ENCODE results near the gene HNRNPA3. TPM values are rescaled to one million over a fixed set of nuclear protein-coding genes. Genes with fewer than 3 reads are reported as not detected.

The HNRNPA3 gene
- total and polyA plus RNA-seq, 2 donors (not counting 3 experiments of a cell fraction or from before 2014, with no cell fraction given), result 57.5 to 316 TPM

- Histone ChIP-seq H3K9ac (replicated peaks; ENCODE audit: extremely low read depth, insufficient read depth, low read length) (no peak overlapping the region), H3K9me3 (replicated peaks; ENCODE audit: control insufficient read depth, insufficient read depth, low read length) (no peaks in the 10 kb centered on the region), H3K27ac (ENCODE audit: insufficient read depth, low read depth, low read length) (no peak overlapping the region), H3K9me1 (replicated peaks; ENCODE audit: control insufficient read depth, extremely low read depth, insufficient read depth, low read length) (no peaks in the 10 kb centered on the region), H3K4me1 (ENCODE audit: control insufficient read depth, extremely low read depth, insufficient read depth, low read length) (peaks cover 28% of the 10 kb centered on the region), H3K79me2 (ENCODE audit: control insufficient read depth, insufficient read depth, low read length) (no peaks in the 10 kb centered on the region), H3K36me3 (ENCODE audit: control insufficient read depth in 2 of 2, extremely low read depth in 1 of 2, insufficient read depth in 2 of 2, low read length in 2 of 2) (no peaks in the 10 kb centered on the region), H3K4me3 (replicated peaks in 1 of 3; ENCODE audit: insufficient read depth in 1 of 3, low read depth in 1 of 3, low read length in 3 of 3) (no peak overlapping the region), H2AFZ (ENCODE audit: low read depth, low read length) (no peak overlapping the region), H3K27me3 (ENCODE audit: control insufficient read depth in 2 of 2, insufficient read depth in 2 of 2, low read length in 2 of 2) (no peaks in the 10 kb centered on the region), H4K20me1 (replicated peaks; ENCODE audit: control insufficient read depth, extremely low read depth, insufficient read depth, low read length) (no peaks in the 10 kb centered on the region), H3K4me2 (ENCODE audit: insufficient read depth, low read length) (no peak overlapping the region)
- intact Hi-C loops (cut with micrococcal nuclease) (no loop called here), dilution Hi-C loops (cut with MboI; ENCODE audit: extremely low pct_ligation_motif_present, low sequenced_read_pairs) (no loop called here)
- BruUV-seq (replicated peaks), result no TSS peak
- POLR2A ChIA-PET, result no interaction called here
- no peak for TF ChIP-seq POLR2A (IDR thresholded peaks at IDR 0.05; ENCODE audit: low read depth, low read length)
- no peak for FAIRE-seq
- CTCF ChIA-PET, result interaction anchor here (0.5 to 2.2 kb wide), 6 partner anchors 8 to 90 kb away, joined by 3 to 8 read pairs (median 4); partner anchors contain the start of gene NFE2L2
- DNase-seq (ENCODE audit: low read depth, low spot score), result no peak
Measured at GRCh38 chr2:177174486-177174885, 38.1 kb upstream of the HNRNPA3 start.

- no TSS peak for BruUV-seq (replicated peaks)
- no peak overlapping the region for H3K4me3 ChIP-seq (replicated peaks in 1 of 3; ENCODE audit: insufficient read depth in 1 of 3, low read depth in 1 of 3, low read length in 3 of 3)
Measured at GRCh38 chr2:177175917-177176668, 36.5 kb upstream of the HNRNPA3 start.

More at GRCh38 chr2:177175917-177176668, 36.5 kb upstream of the HNRNPA3 start:
- H3K4me2 ChIP-seq (ENCODE audit: insufficient read depth, low read length), result no peak overlapping the region
- no peaks in the 10 kb centered on the region for H3K36me3 ChIP-seq (ENCODE audit: control insufficient read depth in 2 of 2, extremely low read depth in 1 of 2, insufficient read depth in 2 of 2, low read length in 2 of 2)
- no peaks in the 10 kb centered on the region for H3K79me2 ChIP-seq (ENCODE audit: control insufficient read depth, insufficient read depth, low read length)
- H3K27me3 ChIP-seq (ENCODE audit: control insufficient read depth in 2 of 2, insufficient read depth in 2 of 2, low read length in 2 of 2), result no peaks in the 10 kb centered on the region
- H3K9me1 ChIP-seq (replicated peaks; ENCODE audit: control insufficient read depth, extremely low read depth, insufficient read depth, low read length), result no peaks in the 10 kb centered on the region
- FAIRE-seq (no peak), DNase-seq (ENCODE audit: low read depth, low spot score) (no peak)
- H3K4me1 ChIP-seq (ENCODE audit: control insufficient read depth, extremely low read depth, insufficient read depth, low read length), result peaks cover 18% of the 10 kb centered on the region
- CTCF ChIA-PET, result interaction anchor here (0.9 to 1.7 kb wide), 2 partner anchors 20 to 88 kb away, joined by 3 to 4 read pairs; no protein-coding TSS in a partner anchor
- no peak for TF ChIP-seq GATA2 (IDR thresholded peaks at IDR 0.05; ENCODE audit: insufficient read depth, insufficient read length, low read depth, low read length)
- no peak for TF ChIP-seq POLR2A (IDR thresholded peaks at IDR 0.05; ENCODE audit: low read depth, low read length)
- TF ChIP-seq MYC (IDR thresholded peaks at IDR 0.05; ENCODE audit: low read depth, low read length), result no peak
- no peak for TF ChIP-seq POLR2AphosphoS5 (IDR thresholded peaks at IDR 0.05; ENCODE audit: insufficient read depth, low read depth, low read length)
- TF ChIP-seq EZH2 (IDR thresholded peaks at IDR 0.05; ENCODE audit: borderline replicate concordance, low read depth, low read length, severe bottlenecking), result no peak
- POLR2A ChIA-PET, result no interaction called here
- no peak overlapping the region for H3K9ac ChIP-seq (replicated peaks; ENCODE audit: extremely low read depth, insufficient read depth, low read length)
- no peak overlapping the region for H3K27ac ChIP-seq (ENCODE audit: insufficient read depth, low read depth, low read length)
- dilution Hi-C loops (cut with MboI; ENCODE audit: extremely low pct_ligation_motif_present, low sequenced_read_pairs) (no loop called here), intact Hi-C loops (cut with micrococcal nuclease) (no loop called here)
- H4K20me1 ChIP-seq (replicated peaks; ENCODE audit: control insufficient read depth, extremely low read depth, insufficient read depth, low read length), result no peaks in the 10 kb centered on the region
- H3K9me3 ChIP-seq (replicated peaks; ENCODE audit: control insufficient read depth, insufficient read depth, low read length), result no peaks in the 10 kb centered on the region
- H2AFZ ChIP-seq (ENCODE audit: low read depth, low read length), result no peak overlapping the region

All from endothelial cell of umbilical vein (primary cell).